HT1080 (cell line): ENCODE results near the gene IGF1R. TPM values are rescaled to one million over a fixed set of nuclear protein-coding genes. Genes with fewer than 3 reads are reported as not detected.

ENCODE experiments used
- DNase-seq: peaks from one replicate; pipeline ENCODE4 v3.0.0-alpha.2; 2015; ENCODE audit warnings: low read depth
- total RNA-seq: library from RNA; depleted of rRNA; stranded (reverse); fragments of >200 nt; shearing (Covaris generic); gene quantifications from 2 replicates; pipeline ENCODE4 v1.2.3, GENCODE V29; 2014

The IGF1R gene
- total RNA-seq, 1 experiment from 2014 or later: 13.4 TPM

DNA sequence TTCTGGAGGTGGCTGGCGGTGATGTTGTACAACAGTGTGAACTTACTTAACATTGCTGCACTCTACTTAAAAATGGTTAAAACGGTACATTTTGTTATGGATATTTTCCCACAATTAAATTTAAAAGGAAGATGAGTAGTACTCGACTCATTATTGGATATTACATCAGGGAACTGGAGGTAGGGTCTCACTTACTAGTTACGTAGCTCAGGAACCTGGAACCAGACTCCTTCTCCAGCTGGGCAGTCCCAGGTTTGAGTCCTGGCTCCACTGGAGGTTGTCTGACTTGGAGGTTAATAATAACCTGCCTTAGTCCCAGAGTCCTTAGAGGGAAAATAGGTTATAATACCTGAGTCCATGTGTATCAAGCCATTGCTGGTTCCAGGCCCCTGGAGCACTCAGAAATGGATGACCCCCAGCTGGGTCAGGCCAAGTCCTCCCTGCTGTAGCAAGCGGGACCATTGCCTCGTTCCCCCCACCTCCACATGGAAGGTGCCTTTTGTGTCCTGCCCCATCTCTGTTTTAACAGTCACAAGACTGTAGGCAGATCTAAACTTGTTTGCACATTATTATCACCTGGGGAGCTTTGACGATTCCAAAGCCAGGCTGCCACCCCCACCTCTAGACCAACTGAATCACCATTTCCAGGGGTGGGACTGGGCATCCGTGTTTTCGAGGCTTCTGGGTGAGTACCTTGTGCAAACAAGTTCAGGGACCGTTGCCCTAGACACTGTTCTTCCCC, 126.6 kb downstream of the IGF1R start:
- DNase-seq: no peak

DNA sequence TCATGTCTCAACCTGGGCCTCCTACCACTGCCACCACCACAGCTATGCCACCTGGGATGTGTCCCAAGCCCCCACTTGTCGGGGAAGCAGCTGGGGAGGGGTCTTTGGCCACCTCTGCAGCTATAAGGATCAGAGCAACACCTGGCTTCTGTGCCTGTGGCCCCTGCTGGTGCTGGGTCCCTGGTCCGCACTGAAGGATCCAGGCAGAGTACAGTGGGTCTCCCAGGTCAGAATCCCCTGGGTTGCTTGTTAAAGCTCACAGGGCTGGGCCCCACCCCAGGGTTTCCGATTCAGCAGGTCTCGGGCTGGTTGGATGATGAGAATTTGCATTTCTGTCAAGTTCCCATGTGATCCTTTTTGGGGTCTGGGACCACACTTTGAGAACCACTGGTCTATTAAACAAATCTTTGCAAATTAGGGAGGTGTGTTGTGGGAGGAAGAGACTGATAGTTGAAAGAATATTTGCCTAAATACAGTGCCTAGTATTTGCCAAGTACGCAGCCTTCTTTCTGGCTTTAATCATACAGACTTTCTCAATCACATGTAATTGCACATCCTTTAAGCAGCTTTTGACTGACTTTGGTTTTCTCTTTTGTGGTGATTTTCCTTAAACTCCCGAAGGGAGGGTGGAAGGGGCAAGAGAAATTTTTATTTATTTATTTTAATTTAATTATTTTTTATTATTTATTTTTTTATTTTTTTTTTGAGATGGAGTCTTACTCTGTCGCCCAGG, 127.3 kb downstream of the IGF1R start:
- no peak for DNase-seq

DNA sequence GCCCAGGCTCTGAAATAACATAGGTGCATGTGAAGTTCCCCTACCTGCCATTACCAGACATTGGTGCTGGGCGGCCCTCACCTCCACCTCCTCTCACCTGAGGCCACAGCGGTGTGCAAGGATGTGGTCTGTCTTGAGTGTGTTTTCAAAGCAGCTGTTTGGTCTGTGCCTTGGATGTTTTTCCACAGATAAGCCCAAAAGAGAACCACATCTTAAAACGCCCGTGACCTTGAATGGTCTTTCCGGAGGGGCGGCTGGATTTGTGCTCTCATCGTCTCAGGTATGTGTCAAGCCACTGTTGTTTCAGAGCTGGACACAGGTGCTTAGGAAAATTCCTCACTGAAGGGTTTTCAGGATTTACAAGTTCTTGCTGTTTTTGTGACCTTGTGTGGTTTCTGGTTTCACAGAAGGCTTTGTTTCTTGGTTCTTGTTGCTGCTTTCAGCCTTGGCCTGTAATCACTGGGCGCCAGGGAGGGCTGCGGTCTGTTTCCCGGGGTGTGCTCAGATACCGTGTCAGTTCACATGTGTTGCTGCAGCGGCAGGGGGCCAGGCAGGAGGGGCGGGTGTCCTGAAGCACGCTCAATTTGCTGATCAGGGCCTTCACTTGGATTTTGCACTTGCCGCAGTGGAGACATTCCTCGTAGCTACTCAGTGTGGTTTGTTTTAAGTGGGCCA, 128.4 kb downstream of the IGF1R start:
- DNase-seq: no peak

DNA sequence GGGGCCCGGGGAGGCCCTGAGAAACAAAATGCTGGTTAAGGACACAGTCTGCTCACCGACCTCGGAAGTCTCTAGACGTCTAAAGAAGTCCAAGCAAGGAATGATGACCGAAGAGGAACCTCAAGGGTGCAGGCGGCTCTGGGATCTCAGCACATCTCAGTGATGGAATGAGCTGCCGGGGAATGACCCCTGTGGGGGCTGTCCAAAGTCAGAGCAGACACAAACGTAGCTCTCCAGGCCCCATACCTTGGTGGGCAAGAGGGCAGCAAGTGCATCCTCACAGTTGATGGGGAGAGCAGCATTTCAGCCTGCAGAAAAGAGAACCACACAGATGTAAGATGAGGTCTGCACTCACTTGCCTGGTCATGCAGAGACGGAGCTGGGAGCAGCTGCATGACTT, 129.1 kb downstream of the IGF1R start:
- DNase-seq: no peak

DNA sequence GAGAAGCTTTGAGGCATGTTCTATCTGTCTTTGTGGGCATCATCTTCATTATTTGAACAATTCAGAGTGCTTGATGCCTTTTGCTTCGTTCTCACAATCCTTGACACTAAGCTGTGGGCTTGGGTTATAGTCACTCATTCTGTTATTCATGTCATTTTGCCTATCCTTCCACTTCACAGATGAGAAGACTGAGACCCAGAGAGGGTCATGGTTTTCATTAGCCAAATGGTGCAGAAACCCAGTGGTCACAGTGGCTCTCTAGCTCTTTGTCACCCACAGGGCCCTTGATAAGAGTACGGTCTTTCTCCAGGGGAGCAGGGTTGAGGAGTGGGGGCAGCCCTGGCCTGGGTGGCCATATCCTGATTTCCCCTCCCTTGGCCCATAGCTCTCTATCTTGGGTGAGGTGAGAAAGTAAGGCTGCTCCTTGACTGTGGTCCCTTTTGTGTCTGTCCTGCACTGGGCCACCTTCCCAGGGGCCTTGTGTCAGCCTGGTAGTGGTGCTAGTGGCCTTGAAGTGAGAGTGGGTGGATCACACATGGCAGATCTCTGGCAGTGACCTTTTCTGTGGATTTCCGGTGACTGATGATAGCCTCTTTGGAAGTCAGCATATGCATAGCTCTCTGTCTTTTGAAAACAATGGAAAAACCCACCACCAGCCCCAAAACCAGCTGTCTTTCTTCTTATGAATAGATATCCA, 130.1 kb downstream of the IGF1R start:
- no peak for DNase-seq

DNA sequence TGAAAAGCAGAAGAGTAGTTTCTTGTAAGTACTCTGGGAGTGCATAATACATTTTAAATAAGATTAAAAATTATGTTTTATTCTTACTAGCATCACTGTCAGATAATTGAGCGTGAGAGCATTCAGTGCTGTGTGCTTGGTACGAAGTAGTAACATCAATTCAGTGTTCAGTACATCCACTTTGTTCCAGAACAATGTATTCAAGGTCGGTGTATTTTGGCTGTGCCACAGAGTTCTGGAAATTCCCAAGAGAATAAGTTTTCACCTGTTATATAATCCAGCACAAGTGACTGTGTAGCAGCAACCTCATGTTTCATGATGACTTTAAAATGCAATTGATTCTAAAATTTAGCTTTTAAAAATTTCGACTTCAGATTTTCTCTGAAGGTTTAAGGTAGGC, 130.6 kb downstream of the IGF1R start:
- no peak for DNase-seq

DNA sequence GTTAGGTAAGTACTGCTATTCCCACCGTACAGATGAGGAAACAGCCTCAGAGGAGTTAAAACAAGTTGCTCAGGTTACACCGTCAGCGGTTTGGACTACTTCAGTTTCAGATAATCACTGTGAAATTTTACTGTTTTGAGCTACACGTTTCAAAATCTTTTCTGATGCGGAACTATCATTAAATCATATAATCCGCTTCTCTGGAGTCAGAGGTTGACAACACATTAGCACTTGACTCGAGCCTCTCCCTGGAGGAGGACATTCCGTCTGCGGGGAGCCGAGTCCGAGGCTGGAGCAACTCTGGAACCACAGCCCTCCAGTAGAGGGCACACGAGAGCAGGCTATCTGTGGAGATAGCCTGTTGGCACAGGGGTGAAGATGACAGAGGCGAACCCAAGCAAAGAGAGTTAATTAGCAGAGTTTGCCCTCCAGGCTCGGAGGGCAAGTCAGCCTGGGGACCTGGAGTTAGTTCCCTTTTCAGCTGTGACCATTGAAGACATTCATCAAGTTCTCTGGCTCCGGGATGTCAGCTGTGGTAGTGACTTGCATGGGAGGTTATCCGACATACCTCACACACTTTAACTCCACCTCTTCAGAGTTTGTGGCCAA, 131.2 kb downstream of the IGF1R start:
- DNase-seq: peak; percentile 63

DNA sequence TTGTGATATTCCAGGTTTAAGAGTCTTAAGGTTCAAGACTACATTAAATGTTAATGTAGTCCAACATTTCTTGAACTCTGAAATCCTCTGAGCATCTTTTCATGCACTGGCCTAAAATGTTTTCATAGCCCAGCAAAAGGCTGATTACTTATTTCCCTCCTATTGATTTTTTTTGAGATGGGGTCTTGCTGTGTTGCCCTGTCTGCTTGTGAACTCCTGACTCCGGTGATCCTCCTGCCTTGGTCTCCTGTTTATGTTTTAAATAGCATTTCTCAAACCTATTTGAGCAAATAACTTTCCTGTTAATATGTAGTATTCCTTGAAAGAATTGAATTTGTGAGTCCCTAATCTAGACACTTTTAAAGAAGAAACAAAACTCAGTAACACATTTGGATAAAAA, 133.5 kb downstream of the IGF1R start:
- no peak for DNase-seq

DNA sequence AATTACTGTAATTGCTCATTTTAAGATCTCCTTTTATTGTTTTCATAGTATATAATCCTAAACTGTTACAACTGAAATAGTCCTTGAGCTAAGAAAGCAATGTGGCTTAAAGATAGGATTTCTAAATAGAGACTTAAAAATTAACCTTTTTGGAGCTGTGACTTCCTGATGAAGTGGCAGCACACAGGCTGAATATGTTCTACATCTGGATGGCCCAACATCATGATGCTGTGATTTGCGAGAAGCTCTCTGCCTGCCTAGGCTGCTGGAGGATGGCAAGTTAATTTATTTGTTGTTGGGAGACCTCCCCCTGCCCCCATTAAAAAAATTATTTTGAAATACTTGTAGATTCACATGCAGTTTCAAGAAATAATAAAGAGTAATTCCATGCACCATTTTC, 134.5 kb downstream of the IGF1R start:
- no peak for DNase-seq

DNA sequence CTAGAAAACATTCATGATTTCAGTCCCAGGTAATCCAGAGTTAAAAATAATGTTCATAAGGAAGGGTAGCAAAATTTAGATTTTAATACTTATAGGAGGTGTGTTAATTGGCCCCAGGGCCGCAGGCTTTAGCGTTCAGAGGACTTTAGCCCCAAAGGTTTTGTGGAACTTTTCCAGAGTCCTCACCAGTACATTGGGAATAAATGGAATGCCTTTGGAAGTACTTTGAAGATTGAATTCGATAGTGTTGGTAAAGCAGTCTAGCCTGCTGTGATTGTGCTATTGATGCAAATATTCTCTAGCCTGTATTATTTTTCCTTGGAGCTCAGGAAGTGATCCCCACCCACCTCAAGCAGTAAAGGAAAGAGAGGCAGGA, 137.1 kb downstream of the IGF1R start:
- DNase-seq: no peak

DNA sequence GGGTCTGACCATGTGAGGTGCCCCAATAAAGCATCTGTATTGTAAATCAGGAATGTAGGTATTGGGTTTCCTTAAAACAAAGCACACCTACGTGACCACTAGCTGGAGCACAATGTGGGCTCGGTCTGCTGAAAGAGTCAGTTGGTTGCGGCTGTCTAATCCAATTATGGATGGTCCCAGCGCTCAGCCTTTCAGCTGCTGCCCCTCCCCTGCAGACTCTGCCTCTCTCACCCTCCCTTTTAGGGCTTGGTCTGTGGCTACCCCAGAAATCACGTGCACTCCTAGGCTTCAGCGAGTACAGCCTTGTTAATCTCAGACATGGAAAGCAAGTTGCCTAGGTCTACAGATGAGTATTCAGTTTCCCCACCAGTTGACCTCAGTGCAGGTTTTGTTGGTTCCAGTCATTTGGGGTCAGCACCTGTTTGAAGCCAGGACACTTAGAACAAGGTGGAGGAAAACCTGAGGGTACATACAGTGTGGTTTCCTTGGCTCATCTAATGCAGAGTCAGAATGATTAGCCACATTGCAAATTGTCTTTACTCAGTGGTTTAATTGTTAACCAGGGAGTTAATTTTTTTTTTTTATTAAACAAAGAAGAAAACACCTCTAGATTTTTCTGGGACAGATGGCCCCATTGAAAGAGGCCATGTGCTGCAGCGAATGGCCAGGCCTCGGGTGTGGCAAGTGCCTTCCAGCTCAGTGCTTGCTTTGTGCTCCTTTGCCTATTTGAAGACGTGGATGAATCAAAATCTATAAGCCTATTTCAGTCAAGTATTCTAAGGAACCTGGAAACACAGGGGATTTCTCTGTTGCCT, 137.7 kb downstream of the IGF1R start:
- DNase-seq: no peak

DNA sequence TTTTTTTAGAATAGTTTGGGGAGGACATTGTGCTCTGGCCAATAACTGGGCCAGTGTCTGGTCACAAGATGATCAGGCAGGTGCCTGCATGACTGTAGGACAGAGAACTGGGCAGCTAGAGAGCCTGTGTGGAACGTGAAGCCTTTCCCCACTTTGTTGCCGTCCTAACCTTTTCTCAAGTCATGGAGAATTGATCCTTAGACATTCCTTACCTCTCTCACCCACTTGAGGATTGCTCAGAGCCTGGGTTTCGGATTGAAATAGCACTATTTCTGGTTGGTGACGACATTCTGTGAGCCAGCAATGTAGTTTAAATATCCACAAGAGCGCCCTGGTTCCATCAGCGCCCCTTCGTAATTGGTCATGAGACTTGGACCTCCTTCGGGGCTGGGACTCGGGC, 138.4 kb downstream of the IGF1R start:
- no peak for DNase-seq

DNA sequence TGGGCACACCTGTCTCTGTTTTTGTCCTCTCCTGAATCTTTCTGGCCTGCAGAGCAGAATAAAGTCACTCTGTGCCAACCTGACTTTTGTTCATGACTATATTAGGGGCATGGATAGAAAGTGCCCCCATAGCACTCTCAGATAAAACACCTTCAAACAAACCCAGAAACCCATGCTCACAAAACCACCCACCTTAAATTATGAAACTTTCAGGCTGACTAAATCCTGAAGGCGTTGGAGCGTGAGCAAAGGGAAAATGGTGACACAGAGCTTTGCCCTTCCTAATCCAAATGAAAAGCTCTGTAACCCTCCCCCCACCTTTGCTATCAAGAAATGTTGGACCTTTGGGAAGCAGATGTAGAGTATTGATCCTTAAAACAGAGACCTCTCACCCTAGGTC, 138.9 kb downstream of the IGF1R start:
- no peak for DNase-seq

DNA sequence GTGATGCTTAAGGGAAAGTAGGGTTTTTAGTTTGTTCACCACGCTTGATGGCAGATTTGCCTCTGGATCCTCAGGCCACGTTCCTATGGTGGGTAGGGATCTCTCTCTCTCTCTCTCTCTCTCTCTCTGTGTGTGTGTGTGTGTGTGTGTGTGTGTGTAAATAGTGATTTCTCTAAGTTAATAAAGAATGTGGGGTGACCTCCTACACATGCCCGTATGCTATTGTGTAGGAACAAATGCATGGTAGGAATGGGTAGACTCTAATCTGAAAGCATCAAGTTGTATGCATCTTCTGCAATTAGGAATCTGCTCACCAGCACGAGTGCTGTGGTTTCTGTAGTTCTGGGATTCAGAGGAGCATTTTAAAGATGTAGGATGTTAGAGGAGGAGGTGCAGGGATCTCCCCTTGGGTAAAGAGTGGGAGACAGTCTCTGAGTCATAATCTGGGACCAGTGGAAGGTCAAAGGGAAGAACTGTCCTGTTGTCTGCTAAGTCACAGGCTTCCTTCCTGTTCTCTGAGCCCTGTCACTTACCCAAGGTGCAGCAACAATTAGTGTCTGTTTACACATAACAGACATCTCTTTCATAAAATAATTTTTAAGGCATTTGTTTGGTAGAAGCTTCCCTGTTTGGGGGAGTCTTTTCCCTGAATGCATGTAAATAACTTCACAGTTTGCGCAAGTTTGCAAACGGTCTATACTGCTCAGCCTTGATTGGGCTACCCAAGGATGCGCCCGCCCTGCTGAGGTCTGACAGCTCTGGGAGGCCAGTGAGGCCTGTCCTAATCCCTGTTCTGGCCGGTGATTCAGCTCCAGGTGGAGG, 139.8 kb downstream of the IGF1R start:
- DNase-seq: peak; percentile 46

DNA sequence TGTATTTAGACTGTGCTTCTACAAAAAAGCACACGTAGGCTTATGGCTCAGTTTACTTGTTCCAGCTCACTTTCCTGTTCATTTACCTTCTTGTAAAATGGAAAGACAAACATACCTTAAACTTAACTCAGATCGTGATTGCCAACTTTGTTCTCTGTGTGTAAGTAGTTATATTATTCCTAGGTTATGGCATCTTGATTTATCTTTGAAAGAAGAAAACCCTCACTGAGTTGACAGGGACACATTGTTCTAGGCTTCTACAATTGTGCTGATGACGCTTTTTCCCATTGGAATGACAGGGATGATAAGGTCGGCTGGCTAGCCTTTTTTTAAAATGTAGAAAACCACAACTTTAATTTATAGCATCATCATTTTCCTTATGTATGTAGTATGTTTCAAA, 140.7 kb downstream of the IGF1R start:
- DNase-seq: no peak

DNA sequence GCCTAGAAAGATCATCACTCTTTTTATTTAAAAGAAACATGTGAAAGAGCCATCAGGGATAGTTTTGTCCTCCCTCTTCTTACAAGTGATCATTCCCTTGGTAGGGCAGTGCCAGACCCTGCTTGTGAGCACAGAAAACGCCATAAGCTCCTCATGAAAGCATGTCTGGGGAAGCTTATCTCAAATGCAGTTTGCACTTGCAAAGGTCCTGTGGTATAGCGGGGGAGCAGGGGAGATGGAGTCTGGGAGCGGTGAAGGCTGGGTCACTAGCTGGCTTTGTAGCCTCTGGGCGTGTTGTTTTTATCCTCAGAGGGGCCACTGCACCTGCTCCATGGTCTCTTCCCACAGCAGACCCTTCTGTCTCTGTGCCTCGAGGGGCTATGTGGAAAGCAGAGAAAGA, 141.9 kb downstream of the IGF1R start:
- no peak for DNase-seq

DNA sequence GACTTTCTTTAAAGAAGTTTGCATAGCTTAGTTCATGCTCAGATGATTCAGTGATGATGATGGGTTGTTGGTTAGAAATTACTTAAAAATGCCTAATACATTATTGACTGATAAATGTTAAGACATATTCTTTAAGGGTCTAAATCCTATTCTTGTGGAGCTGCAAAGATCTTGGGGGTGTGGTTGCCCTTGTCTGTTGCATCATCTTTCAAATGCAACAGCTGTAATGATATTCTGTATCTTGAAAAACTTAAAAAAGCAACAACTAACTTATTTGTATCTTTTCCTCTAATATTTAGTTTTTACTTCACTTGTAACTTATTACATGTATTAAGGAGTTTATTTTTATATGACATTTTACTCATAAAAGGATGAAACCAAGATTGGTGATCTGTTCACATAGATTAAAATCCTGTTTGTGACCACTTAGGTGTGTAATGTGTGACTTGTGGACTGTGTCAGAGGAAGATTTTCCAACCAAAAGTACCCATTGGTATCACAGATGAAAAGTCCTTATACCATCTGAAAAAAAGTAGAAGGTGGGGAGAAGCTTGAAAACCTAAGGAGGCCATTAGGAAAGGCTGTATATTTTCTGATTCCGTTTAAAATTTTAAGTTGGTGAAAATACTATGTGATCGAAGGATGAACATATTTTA, 142.8 kb downstream of the IGF1R start:
- no peak for DNase-seq

DNA sequence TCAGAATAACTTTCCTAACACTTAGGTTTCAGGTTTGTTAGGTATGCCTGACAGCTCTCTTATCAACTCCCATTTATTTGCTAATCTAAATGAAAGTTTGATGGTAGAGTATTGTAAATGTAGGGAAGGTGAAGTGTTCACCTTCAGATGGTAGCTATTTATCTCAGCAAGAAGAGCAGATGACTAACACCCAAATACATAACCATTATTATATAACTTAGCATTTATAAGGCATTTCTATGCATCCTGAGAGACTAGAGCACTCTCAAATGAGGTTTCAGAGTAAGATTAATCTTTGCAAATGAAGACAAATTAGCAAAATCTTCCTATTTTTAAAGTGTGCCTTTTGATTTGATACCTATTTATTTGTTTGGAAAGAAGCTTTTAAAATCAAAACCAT, 143.8 kb downstream of the IGF1R start:
- no peak for DNase-seq

DNA sequence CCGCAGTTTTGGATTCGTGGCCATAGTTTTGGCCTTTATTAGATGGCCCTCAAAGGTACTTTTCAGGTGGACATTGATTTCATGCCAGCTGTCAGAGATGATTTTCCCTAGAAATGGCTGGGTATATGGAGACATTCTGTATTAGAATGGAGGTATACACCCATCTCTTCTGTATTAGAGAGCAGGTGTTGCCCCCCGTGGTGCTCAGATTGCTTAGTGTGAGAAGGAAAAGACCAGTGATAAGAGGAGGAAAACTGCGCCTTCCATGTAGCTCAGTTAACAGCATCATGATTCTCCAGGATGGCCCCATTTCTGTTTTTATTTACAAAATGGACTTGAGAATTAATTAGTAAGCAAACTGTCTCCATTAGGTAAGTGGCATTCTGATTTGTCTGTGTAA, 145.9 kb downstream of the IGF1R start:
- DNase-seq: no peak
